SH-SY5Y (cell line): ENCODE data around the gene ZEB2.

Experiments used
- GATA2 ChIP-seq: IDR thresholded peaks from 2 replicates; pipeline ENCODE4 v1.6.1; 2011; ENCODE audit warnings: mild to moderate bottlenecking, low read depth, low read length
- GATA3 ChIP-seq: IDR thresholded peaks from 2 replicates; pipeline ENCODE4 v1.6.1; 2011; ENCODE audit warnings: low read depth, mild to moderate bottlenecking, low read length, moderate library complexity

- no peak for TF ChIP-seq GATA2
- no peak for TF ChIP-seq GATA3
Observed at GRCh38 chr2:144358979-144359541, 160.9 kb downstream of the ZEB2 start.
